Calu3 (cell line): Measurements from ENCODE around the gene EPG5. TPM values are rescaled to one million over a fixed set of nuclear protein-coding genes. Genes with fewer than 3 reads are reported as not detected.

ENCODE experiments used
- BruUV-seq: library from RNA; stranded (reverse); fragments of 400-500 nt; replicated peaks from 2 replicates; lab custom pipeline; 2021; lab: Mats Ljungman, UMichigan
- CTCF ChIA-PET: fragments of 300-600 bp; sonication (Branson Sonifier 250); formaldehyde crosslinking; loops from one replicate; lab custom pipeline; 2022; ENCODE audit warnings: antibody characterized with exemption; lab: Charles Lee
- DNase-seq: peaks from one replicate; pipeline ENCODE4 v3.0.0; 2022
- H3K27ac Mint-ChIP-seq: one replicate; pipeline ENCODE4 v1.8.0; 2022; ENCODE audit warnings: mixed read lengths; ENCODE audit not compliant: unreplicated experiment
- H3K27me3 Mint-ChIP-seq: one replicate; pipeline ENCODE4 v1.8.0; 2022; ENCODE audit warnings: mixed read lengths; ENCODE audit not compliant: unreplicated experiment
- H3K36me3 Mint-ChIP-seq: one replicate; pipeline ENCODE4 v1.8.0; 2022; ENCODE audit warnings: mild to moderate bottlenecking, moderate library complexity, mixed read lengths; ENCODE audit not compliant: insufficient read depth, unreplicated experiment
- H3K4me1 Mint-ChIP-seq: one replicate; pipeline ENCODE4 v1.8.0; 2022; ENCODE audit warnings: mild to moderate bottlenecking, low read depth, mixed read lengths; ENCODE audit not compliant: unreplicated experiment
- H3K4me3 Mint-ChIP-seq: one replicate; pipeline ENCODE4 v1.8.0; 2022; ENCODE audit warnings: mild to moderate bottlenecking, low read depth, moderate library complexity, mixed read lengths; ENCODE audit not compliant: unreplicated experiment
- H3K9me3 Mint-ChIP-seq: one replicate; pipeline ENCODE4 v1.8.0; 2022; ENCODE audit warnings: low read depth, mixed read lengths; ENCODE audit not compliant: unreplicated experiment
- intact Hi-C: fragments of 100-400 bp; cut with micrococcal nuclease; formaldehyde crosslinking; loops from one replicate; pipeline ENCODE4 v1.10.0; 2022; ENCODE audit not compliant: unreplicated experiment
- total RNA-seq: library from RNA; stranded (reverse); gene quantifications from 2 replicates; pipeline ENCODE4 v1.2.3, GENCODE V29; 2022
- TF ChIP-seq, protein P1 (sequence below): fragments of 200-600 bp; IDR thresholded peaks from one replicate; pipeline ENCODE4 v1.8.0; 2022; ENCODE audit warnings: antibody characterized with exemption; ENCODE audit not compliant: unreplicated experiment

Gene EPG5
- total RNA-seq, 1 experiment from 2014 or later: 25.6 TPM

GRCh38 chr18:45991788-45992187, 24.7 kb upstream of the EPG5 start:
- H3K27ac Mint-ChIP-seq: no peak overlapping the region
- CTCF ChIA-PET: no interaction called here
- no peaks in the 10 kb centered on the region for H3K27me3 Mint-ChIP-seq
- peaks cover 22% of the 10 kb centered on the region for H3K4me1 Mint-ChIP-seq
- intact Hi-C loops: loop anchor here (5.0 kb wide), 1 partner anchor 81 kb away; the partner anchor contains the start of gene PSTPIP2
- TF ChIP-seq, protein P1, sequence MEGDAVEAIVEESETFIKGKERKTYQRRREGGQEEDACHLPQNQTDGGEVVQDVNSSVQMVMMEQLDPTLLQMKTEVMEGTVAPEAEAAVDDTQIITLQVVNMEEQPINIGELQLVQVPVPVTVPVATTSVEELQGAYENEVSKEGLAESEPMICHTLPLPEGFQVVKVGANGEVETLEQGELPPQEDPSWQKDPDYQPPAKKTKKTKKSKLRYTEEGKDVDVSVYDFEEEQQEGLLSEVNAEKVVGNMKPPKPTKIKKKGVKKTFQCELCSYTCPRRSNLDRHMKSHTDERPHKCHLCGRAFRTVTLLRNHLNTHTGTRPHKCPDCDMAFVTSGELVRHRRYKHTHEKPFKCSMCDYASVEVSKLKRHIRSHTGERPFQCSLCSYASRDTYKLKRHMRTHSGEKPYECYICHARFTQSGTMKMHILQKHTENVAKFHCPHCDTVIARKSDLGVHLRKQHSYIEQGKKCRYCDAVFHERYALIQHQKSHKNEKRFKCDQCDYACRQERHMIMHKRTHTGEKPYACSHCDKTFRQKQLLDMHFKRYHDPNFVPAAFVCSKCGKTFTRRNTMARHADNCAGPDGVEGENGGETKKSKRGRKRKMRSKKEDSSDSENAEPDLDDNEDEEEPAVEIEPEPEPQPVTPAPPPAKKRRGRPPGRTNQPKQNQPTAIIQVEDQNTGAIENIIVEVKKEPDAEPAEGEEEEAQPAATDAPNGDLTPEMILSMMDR: no peak
- no peak for DNase-seq
- no peaks in the 10 kb centered on the region for H3K9me3 Mint-ChIP-seq
- BruUV-seq: no TSS peak
- no peak overlapping the region for H3K4me3 Mint-ChIP-seq
- peaks cover 8% of the 10 kb centered on the region for H3K36me3 Mint-ChIP-seq

DNA sequence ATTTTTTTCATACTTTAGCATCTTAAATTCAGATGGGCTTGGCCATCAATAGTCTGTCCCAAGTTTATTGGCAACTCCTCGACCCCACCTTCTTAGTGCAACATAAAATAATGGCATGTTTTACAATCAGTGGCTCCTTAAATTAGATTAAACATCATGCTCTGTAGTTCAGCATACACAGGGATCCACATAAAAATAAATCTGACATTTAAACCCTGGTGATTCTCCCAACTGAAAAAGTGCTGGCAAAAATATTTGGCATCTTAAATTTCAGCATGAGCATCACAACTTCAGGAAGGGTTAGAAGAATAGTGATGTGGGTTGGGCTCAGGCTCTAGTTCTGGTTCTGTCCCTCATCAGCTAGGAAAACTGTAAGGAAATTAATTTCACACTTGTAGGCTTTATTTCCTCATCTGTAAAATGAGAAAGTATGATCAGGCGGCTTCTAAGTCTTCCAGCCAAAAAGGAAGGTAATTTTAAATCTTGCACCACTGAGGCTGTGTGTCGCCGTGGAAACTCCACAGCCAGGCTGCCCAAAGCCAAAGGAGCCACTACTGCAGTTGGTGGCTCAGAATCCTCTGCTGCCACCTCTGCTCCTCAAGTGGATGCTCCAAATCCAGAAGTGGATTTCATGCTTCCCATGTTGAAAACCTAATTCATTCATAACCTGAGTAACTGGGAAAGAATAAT, 17.6 kb upstream of the EPG5 start:
- intact Hi-C loops: no loop called here
- TF ChIP-seq, protein P1: no peak
- CTCF ChIA-PET: interaction anchor here (1.0 kb wide), 1 partner anchor 10 kb away, joined by 4 read pairs; no protein-coding TSS in a partner anchor
- no peak for DNase-seq
- peaks cover 13% of the 10 kb centered on the region for H3K4me1 Mint-ChIP-seq
- no peak overlapping the region for H3K4me3 Mint-ChIP-seq
- no peaks in the 10 kb centered on the region for H3K9me3 Mint-ChIP-seq
- H3K27me3 Mint-ChIP-seq: no peaks in the 10 kb centered on the region
- no peak overlapping the region for H3K27ac Mint-ChIP-seq
- BruUV-seq: no TSS peak
- H3K36me3 Mint-ChIP-seq: no peaks in the 10 kb centered on the region

DNA sequence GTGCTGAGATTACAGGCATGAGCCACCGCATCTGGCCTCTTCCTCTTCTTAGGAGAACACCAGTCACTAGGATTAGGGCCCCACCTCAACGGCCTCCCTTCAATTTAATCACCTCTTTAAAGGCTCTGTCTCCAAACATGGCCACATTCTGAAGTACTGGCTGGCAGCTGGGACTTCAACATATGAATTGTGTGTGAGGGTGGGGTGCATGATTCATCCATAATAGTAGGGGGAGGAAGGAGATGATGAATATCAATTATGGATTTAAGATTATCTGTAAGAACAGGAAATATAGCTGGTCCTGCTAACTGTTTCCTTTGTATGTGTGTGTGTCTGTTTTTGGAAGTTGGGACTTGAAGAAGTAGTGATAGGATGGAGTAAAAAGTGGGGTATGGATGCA, 14.7 kb upstream of the EPG5 start:
- intact Hi-C loops: no loop called here
- no peaks in the 10 kb centered on the region for H3K27me3 Mint-ChIP-seq
- H3K4me1 Mint-ChIP-seq: peaks cover 26% of the 10 kb centered on the region
- no TSS peak for BruUV-seq
- TF ChIP-seq, protein P1: no peak
- H3K27ac Mint-ChIP-seq: no peak overlapping the region
- no peaks in the 10 kb centered on the region for H3K36me3 Mint-ChIP-seq
- CTCF ChIA-PET: no interaction called here
- no peak for DNase-seq
- no peaks in the 10 kb centered on the region for H3K9me3 Mint-ChIP-seq
- H3K4me3 Mint-ChIP-seq: no peak overlapping the region

- TF ChIP-seq, protein P1: no peak
- intact Hi-C loops: no loop called here
- Mint-ChIP-seq H3K9me3 (no peaks in the 10 kb centered on the region), H3K27ac (no peak overlapping the region), H3K27me3 (no peaks in the 10 kb centered on the region), H3K4me1 (peaks cover 26% of the 10 kb centered on the region), H3K4me3 (no peak overlapping the region), H3K36me3 (no peaks in the 10 kb centered on the region)
- CTCF ChIA-PET: no interaction called here
- BruUV-seq: no TSS peak
- DNase-seq: no peak
Measured at GRCh38 chr18:45980229-45980628, 13.1 kb upstream of the EPG5 start.
